OCI-LY1 (cell line): ENCODE results near the gene GSG1L.

Source experiments
- H2AFZ ChIP-seq: fragments of 200-600 bp; sonication (generic), shearing (Covaris generic); 2 replicates; pipeline ENCODE4 v1.6.0; 2014; ENCODE audit warnings: antibody characterized with exemption, mild to moderate bottlenecking, low read length
- H3F3A ChIP-seq: fragments of 200-600 bp; sonication (generic), shearing (Covaris generic); 2 replicates; pipeline ENCODE4 v1.6.0; 2014; ENCODE audit warnings: mild to moderate bottlenecking, antibody characterized with exemption, low read length, moderate library complexity; ENCODE audit not compliant: insufficient read depth
- H3K27ac ChIP-seq: fragments of 200-600 bp; sonication (generic); 2 replicates; pipeline ENCODE4 v1.5.1; 2014; ENCODE audit warnings: low read length, mixed run types, mild to moderate bottlenecking, low read depth; ENCODE audit not compliant: poor library complexity, severe bottlenecking
- H3K27me3 ChIP-seq: fragments of 200-600 bp; sonication (generic); 2 replicates; pipeline ENCODE4 v1.6.0; 2014; ENCODE audit warnings: antibody characterized with exemption, mild to moderate bottlenecking, low read length, moderate library complexity; ENCODE audit not compliant: insufficient read depth
- H3K36me3 ChIP-seq: fragments of 200-600 bp; sonication (generic); 2 replicates; pipeline ENCODE4 v1.6.1; 2014; ENCODE audit warnings: mild to moderate bottlenecking, antibody characterized with exemption, low read length, moderate library complexity, mixed read lengths; ENCODE audit not compliant: insufficient read depth
- H3K4me1 ChIP-seq: fragments of 200-600 bp; sonication (generic); 2 replicates; pipeline ENCODE4 v1.5.1; 2014; ENCODE audit warnings: mild to moderate bottlenecking, low read length, moderate library complexity; ENCODE audit not compliant: insufficient read depth, severe bottlenecking
- H3K4me2 ChIP-seq: fragments of 200-600 bp; sonication (generic), shearing (Covaris generic); 2 replicates; pipeline ENCODE4 v1.6.1; 2014; ENCODE audit warnings: low read length
- H3K4me3 ChIP-seq: fragments of 200-600 bp; sonication (generic); 2 replicates; pipeline ENCODE4 v1.5.1; 2014; ENCODE audit warnings: low read length, low read depth, mild to moderate bottlenecking, mixed read lengths; ENCODE audit not compliant: poor library complexity, severe bottlenecking
- H3K79me2 ChIP-seq: fragments of 200-600 bp; shearing (Covaris generic); 2 replicates; pipeline ENCODE4 v1.6.1; 2016; ENCODE audit warnings: mixed run types, low read length, mixed read lengths; ENCODE audit not compliant: insufficient read depth
- H3K9ac ChIP-seq: fragments of 200-600 bp; sonication (generic), shearing (Covaris generic); 2 replicates; pipeline ENCODE4 v1.6.1; 2014; ENCODE audit warnings: mild to moderate bottlenecking, low read length, mixed read lengths
- H3K9me2 ChIP-seq: fragments of 200-600 bp; sonication (generic), shearing (Covaris generic); 2 replicates; pipeline ENCODE4 v1.6.1; 2014; ENCODE audit warnings: low read depth, mild to moderate bottlenecking, low read length, mixed read lengths
- H3K9me3 ChIP-seq: fragments of 200-600 bp; shearing (Covaris generic); 2 replicates; pipeline ENCODE4 v1.6.1; 2014; ENCODE audit warnings: low read length, mixed read lengths
- H4K20me1 ChIP-seq: fragments of 200-600 bp; sonication (generic), shearing (Covaris generic); 2 replicates; pipeline ENCODE4 v1.6.0; 2016; ENCODE audit warnings: mild to moderate bottlenecking, low read length; ENCODE audit not compliant: insufficient read depth
- EZH2 ChIP-seq: fragments of 200-600 bp; sonication (generic), shearing (Covaris generic); IDR thresholded peaks from 2 replicates; pipeline ENCODE4 v1.8.0; 2017; ENCODE audit warnings: borderline replicate concordance, mixed run types, mild to moderate bottlenecking, antibody characterized with exemption, low read length, moderate library complexity, mixed read lengths
- TF ChIP-seq, protein P1 (sequence below): fragments of 200-600 bp; sonication (generic), shearing (Covaris generic); IDR thresholded peaks from 2 replicates; pipeline ENCODE4 v1.5.1; 2017; ENCODE audit warnings: mild to moderate bottlenecking, antibody characterized with exemption, low read length, moderate library complexity, mixed read lengths

The GSG1L gene

DNA sequence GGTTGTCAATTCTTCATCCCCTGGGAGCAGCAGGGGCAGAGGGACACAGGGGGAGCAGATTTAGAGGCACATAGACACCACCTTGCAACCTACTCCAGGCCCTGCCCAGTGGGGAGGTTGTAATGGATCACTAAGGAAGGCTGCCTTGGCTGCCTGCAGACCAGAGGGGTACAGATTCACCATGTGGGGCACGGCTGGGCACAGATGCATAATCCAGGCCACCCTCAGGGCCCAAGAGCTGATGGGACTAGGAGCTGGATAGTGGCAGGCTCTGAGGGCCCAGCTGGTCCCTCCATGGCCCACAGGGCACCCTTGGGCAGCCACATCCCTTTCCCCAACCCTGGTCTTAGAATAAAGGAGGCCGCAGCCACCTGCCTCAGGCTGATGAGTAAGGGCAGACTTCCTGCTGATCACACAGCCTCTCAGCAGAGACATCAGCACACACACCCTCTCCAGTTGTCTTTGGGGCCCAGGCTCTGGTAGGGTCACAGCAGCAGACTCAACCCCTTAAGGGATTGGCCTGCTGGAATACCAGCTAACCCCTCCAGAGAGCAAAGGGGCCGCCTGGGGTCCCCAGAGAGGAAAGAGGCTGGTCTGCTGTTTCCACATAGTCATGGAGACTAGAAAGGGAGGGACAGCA, 224.9 kb downstream of the GSG1L start:
- H3K27ac ChIP-seq: no peak overlapping the region

DNA sequence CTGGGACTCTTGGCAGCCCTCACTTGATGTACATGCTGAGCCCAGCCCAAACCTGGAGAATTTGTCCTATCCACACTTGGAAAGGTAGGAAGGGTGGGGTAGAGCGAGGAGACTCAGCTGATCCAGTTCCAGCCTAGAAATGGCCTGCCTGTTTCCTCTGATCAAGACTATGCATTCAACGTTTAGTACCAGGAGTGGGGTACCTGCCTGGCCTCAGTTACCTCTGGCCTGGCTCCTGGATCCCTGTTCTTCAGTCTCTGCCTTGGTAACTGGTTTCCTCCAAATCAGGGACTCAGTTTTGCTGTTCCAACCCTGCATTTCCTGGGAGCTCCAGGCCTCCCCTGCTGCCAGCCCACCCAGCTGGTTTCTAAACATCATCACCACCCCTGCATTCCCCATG, 233.5 kb downstream of the GSG1L start:
- H3K9ac ChIP-seq: no peak overlapping the region
- H3F3A ChIP-seq: no peaks in the 10 kb centered on the region
- no peaks in the 10 kb centered on the region for H3K4me1 ChIP-seq
- no peak for TF ChIP-seq EZH2
- TF ChIP-seq, protein P1, sequence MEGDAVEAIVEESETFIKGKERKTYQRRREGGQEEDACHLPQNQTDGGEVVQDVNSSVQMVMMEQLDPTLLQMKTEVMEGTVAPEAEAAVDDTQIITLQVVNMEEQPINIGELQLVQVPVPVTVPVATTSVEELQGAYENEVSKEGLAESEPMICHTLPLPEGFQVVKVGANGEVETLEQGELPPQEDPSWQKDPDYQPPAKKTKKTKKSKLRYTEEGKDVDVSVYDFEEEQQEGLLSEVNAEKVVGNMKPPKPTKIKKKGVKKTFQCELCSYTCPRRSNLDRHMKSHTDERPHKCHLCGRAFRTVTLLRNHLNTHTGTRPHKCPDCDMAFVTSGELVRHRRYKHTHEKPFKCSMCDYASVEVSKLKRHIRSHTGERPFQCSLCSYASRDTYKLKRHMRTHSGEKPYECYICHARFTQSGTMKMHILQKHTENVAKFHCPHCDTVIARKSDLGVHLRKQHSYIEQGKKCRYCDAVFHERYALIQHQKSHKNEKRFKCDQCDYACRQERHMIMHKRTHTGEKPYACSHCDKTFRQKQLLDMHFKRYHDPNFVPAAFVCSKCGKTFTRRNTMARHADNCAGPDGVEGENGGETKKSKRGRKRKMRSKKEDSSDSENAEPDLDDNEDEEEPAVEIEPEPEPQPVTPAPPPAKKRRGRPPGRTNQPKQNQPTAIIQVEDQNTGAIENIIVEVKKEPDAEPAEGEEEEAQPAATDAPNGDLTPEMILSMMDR: no peak
- H2AFZ ChIP-seq: no peak overlapping the region
- H3K36me3 ChIP-seq: no peaks in the 10 kb centered on the region
- H3K27ac ChIP-seq: no peak overlapping the region
- H4K20me1 ChIP-seq: no peaks in the 10 kb centered on the region
- no peak overlapping the region for H3K4me2 ChIP-seq
- no peaks in the 10 kb centered on the region for H3K27me3 ChIP-seq
- no peaks in the 10 kb centered on the region for H3K79me2 ChIP-seq
- peaks cover 4% of the 10 kb centered on the region; the same call in 1 of the 2 replicates for H3K9me3 ChIP-seq
- no peak overlapping the region for H3K4me3 ChIP-seq
- no peaks in the 10 kb centered on the region for H3K9me2 ChIP-seq

More for the DNA sequence above, 224.9 kb downstream of the GSG1L start:
- no peaks in the 10 kb centered on the region for H4K20me1 ChIP-seq
- H3F3A ChIP-seq: no peaks in the 10 kb centered on the region
- H3K4me1 ChIP-seq: no peaks in the 10 kb centered on the region
- no peak overlapping the region for H3K9ac ChIP-seq
- no peaks in the 10 kb centered on the region for H3K27me3 ChIP-seq
- no peaks in the 10 kb centered on the region for H3K79me2 ChIP-seq
- H2AFZ ChIP-seq: no peak overlapping the region
- H3K36me3 ChIP-seq: no peaks in the 10 kb centered on the region
- H3K9me2 ChIP-seq: no peaks in the 10 kb centered on the region
- H3K9me3 ChIP-seq: no peaks in the 10 kb centered on the region
- no peak overlapping the region for H3K4me2 ChIP-seq
- TF ChIP-seq, protein P1: no peak
- no peak for TF ChIP-seq EZH2
- H3K4me3 ChIP-seq: no peak overlapping the region

DNA sequence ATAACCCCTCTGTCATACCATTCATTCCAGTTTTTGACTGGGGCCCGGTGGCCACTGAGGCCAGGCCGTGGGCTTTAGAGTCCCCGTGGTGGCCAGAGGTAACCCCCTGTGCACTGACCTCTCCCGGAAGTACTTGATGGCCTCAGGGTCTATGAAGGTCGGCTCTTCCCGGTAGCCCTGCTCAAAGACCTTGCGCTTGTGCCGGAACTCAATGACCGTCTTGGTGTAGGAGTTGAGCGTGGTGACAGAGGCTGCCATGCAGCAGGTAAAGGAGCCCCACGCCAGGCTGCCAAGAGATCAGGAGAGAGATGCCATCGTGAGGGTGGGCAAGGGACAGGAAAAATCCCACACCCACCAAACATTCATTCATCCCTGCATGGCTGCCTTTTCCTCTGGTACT, 234.8 kb downstream of the GSG1L start:
- H3K4me2 ChIP-seq: no peak overlapping the region
- no peaks in the 10 kb centered on the region for H3F3A ChIP-seq
- no peaks in the 10 kb centered on the region for H3K4me1 ChIP-seq
- H3K9ac ChIP-seq: no peak overlapping the region
- H3K36me3 ChIP-seq: no peaks in the 10 kb centered on the region
- TF ChIP-seq, protein P1: no peak
- no peak for TF ChIP-seq EZH2
- no peak overlapping the region for H2AFZ ChIP-seq
- no peaks in the 10 kb centered on the region for H3K9me2 ChIP-seq
- H3K79me2 ChIP-seq: no peaks in the 10 kb centered on the region
- peaks cover 4% of the 10 kb centered on the region; the same call in 1 of the 2 replicates for H3K9me3 ChIP-seq
- no peaks in the 10 kb centered on the region for H4K20me1 ChIP-seq
- no peaks in the 10 kb centered on the region for H3K27me3 ChIP-seq
- H3K4me3 ChIP-seq: no peak overlapping the region
- no peak overlapping the region for H3K27ac ChIP-seq
